ENCODE data around the gene FAM107B.

GRCh38 chr10:14550471-14550981, 224.2 kb downstream of the FAM107B start:
- TF ChIP-seq CTCF (IDR thresholded peaks at IDR 0.05) (no peak), POLR2A (IDR thresholded peaks at IDR 0.05) (no peak), EP300 (IDR thresholded peaks at IDR 0.05) (no peak), POLR2AphosphoS5 (IDR thresholded peaks at IDR 0.05) (no peak)
